M059J (cell line): ENCODE results near the gene SYNCRIP. TPM values are rescaled to one million over a fixed set of nuclear protein-coding genes. Genes with fewer than 3 reads are reported as not detected.
A peak's percentile ranks its signal among the peaks of the same experiment; 100 is the strongest.
"Not testable (repeated sequence)": the region's sequence is repeated elsewhere in the genome, so short reads cannot be mapped to it uniquely, and the experiment has no call there.

ENCODE experiments used
- DNase-seq: peaks from one replicate; pipeline ENCODE4 v3.0.0-alpha.2; 2012; ENCODE audit warnings: low read depth
- total RNA-seq: library from RNA; depleted of rRNA; stranded (reverse); fragments of >200 nt; shearing (Covaris generic); gene quantifications from 2 replicates; pipeline ENCODE4 v1.2.3, GENCODE V29; 2014; rRNA removed

The SYNCRIP gene
- 71.3 and 107 TPM in 2 replicates for total RNA-seq

GRCh38 chr6:85642774-85643536 lies at the start of gene SYNCRIP:
SYNCRIP (minus strand) TSS chr6:85642886; CDS start chr6:85641439, 1,447 bp downstream.
- peak; percentile 99 for DNase-seq

- no peak for DNase-seq
These were observed 48.8 kb upstream of the SYNCRIP start for GRCh38 chr6:85691478-85691877.

- no peak for DNase-seq
These were observed 47.4 kb upstream of the SYNCRIP start for GRCh38 chr6:85690071-85690470.

GRCh38 chr6:85685713-85686112 lies 43.0 kb upstream of the SYNCRIP start:
- no peak for DNase-seq

- DNase-seq: no peak
These were observed 42.1 kb upstream of the SYNCRIP start for GRCh38 chr6:85684809-85685171.

- DNase-seq: peak; percentile 43
These were observed 41.6 kb upstream of the SYNCRIP start for GRCh38 chr6:85684133-85684808.

GRCh38 chr6:85681899-85682298 lies 39.2 kb upstream of the SYNCRIP start:
- not testable (repeated sequence) for DNase-seq

GRCh38 chr6:85680388-85680787 lies 37.7 kb upstream of the SYNCRIP start:
- no peak for DNase-seq

- DNase-seq: peak; percentile 38
These were observed 36.9 kb upstream of the SYNCRIP start for GRCh38 chr6:85679445-85680123.

- DNase-seq: peak; percentile 99
These were observed 36.1 kb upstream of the SYNCRIP start for GRCh38 chr6:85678602-85679444.

GRCh38 chr6:85678026-85678601 lies 35.4 kb upstream of the SYNCRIP start:
- no peak for DNase-seq

- DNase-seq: peak; percentile 60
These were observed 34.7 kb upstream of the SYNCRIP start for GRCh38 chr6:85677234-85677956.

- peak; percentile 18 for DNase-seq
These were observed 33.5 kb upstream of the SYNCRIP start for GRCh38 chr6:85676086-85676729.

GRCh38 chr6:85675030-85675819 lies 32.5 kb upstream of the SYNCRIP start:
- DNase-seq: peak; percentile 78

- peak; percentile 15 for DNase-seq
These were observed 31.9 kb upstream of the SYNCRIP start for GRCh38 chr6:85674604-85675003.

- DNase-seq: no peak
These were observed 30.8 kb upstream of the SYNCRIP start for GRCh38 chr6:85673198-85674139.

- no peak for DNase-seq
These were observed 29.9 kb upstream of the SYNCRIP start for GRCh38 chr6:85672623-85673022.

GRCh38 chr6:85672050-85672449 lies 29.4 kb upstream of the SYNCRIP start:
- peak; percentile 39 for DNase-seq
